ENCODE results near the gene KIF18A. TPM values are rescaled to one million over a fixed set of nuclear protein-coding genes. Genes with fewer than 3 reads are reported as not detected.

Gene KIF18A
- total and polyA plus RNA-seq, 2 of the 8 experiments (the other 6 are each of a cell fraction or from before 2014, with no cell fraction given) = 4.0 to 23.3 TPM

GRCh38 chr11:28137832-28138231 lies 29.9 kb upstream of the KIF18A start:
- H3K79me1 ChIP-seq (ENCODE audit: low read depth, low read length) = no peaks in the 10 kb centered on the region
- no peak overlapping the region for H4K91ac ChIP-seq (replicated peaks; ENCODE audit: insufficient read length, low read length)
- 88% methylated on average over 1 of the region's 1 CpG; no CpG with 5 or more reads in 1 of the 2 experiments for WGBS, 2 experiments (ENCODE audit: extremely low coverage in 1 of 2, insufficient coverage in 1 of 2, insufficient read length in 1 of 2, insufficient replicate concordance in 2 of 2, low coverage in 1 of 2, low lambda C conversion rate in 2 of 2, missing lambda C conversion rate in 1 of 2)
- FAIRE-seq (no peak), DNase-seq (ENCODE audit: low read depth in 1 of 2, low spot score in 2 of 2) (no peak)
- H4K20me1 ChIP-seq (replicated peaks in 1 of 2; ENCODE audit: control insufficient read depth in 1 of 2, insufficient read depth in 2 of 2, low read length in 2 of 2) = no peaks in the 10 kb centered on the region
- H2BK20ac ChIP-seq (ENCODE audit: low read length) = no peak overlapping the region
- no peaks in the 10 kb centered on the region for H3K4me1 ChIP-seq (replicated peaks in 1 of 4; ENCODE audit: control insufficient read depth in 3 of 4, insufficient read depth in 4 of 4, low read length in 3 of 4)
- H3K4me2 ChIP-seq (ENCODE audit: insufficient read depth in 1 of 2, low read depth in 2 of 2, low read length in 2 of 2) = no peak overlapping the region
- H4K5ac ChIP-seq (ENCODE audit: insufficient read length, low read depth, low read length) = no peak overlapping the region
- H3K4me3 ChIP-seq (ENCODE audit: extremely low read depth in 1 of 4, insufficient read depth in 2 of 4, low read depth in 3 of 4, low read length in 4 of 4) = no peak overlapping the region
- ChIA-PET CTCF (ENCODE audit: partially characterized antibody) (interaction anchor here (0.6 kb wide), 1 partner anchor 487 kb away, joined by 3 read pairs; no protein-coding TSS in a partner anchor), POLR2A (ENCODE audit: partially characterized antibody) (no interaction called here)
- no peak overlapping the region for H2BK120ac ChIP-seq (replicated peaks; ENCODE audit: low read depth, low read length)
- no peak overlapping the region for H2AK5ac ChIP-seq (ENCODE audit: low read depth, low read length)
- no peak overlapping the region for H2AFZ ChIP-seq (ENCODE audit: low read length)
- no peak overlapping the region for H3K18ac ChIP-seq (ENCODE audit: extremely low read depth, low read length)
- H3K23ac ChIP-seq (ENCODE audit: insufficient read length) = no peak overlapping the region
- peaks cover 63 to 68% of the 10 kb centered on the region in 2 experiments for H3K9me3 ChIP-seq (ENCODE audit: insufficient read depth in 2 of 2, low read depth in 1 of 2, low read length in 1 of 2)
- no peak overlapping the region for H3K56ac ChIP-seq (replicated peaks; ENCODE audit: insufficient read length, low read depth, low read length)
- H3K27me3 ChIP-seq (replicated peaks in 1 of 4; ENCODE audit: control insufficient read depth in 3 of 4, extremely low read depth in 1 of 4, insufficient read depth in 3 of 4, low read length in 3 of 4) = no peaks in the 10 kb centered on the region
- H2BK15ac ChIP-seq (ENCODE audit: low read length) = no peak overlapping the region
- no peaks in the 10 kb centered on the region for H3K79me2 ChIP-seq (ENCODE audit: control insufficient read depth in 1 of 2, insufficient read depth in 2 of 2, low read length in 2 of 2)
- H3K4ac ChIP-seq (replicated peaks; ENCODE audit: insufficient read length, low read depth, low read length) = no peak overlapping the region
- H3K14ac ChIP-seq (ENCODE audit: insufficient read length) = no peak overlapping the region
- peaks cover 0 to 52% (median 17%) of the 10 kb centered on the region in 4 experiments; a peak in 4 of 8 replicates for H3K36me3 ChIP-seq (ENCODE audit: control insufficient read depth in 2 of 4, insufficient read depth in 4 of 4, low read length in 3 of 4)
- TF ChIP-seq NRF1 (IDR thresholded peaks at IDR 0.05; ENCODE audit: low read depth, low read length) (no peak), CHD1 (IDR thresholded peaks at IDR 0.05; ENCODE audit: low read depth, low read length) (no peak), CEBPB (IDR thresholded peaks at IDR 0.05; ENCODE audit: low read depth, low read length) (no peak), TBP (IDR thresholded peaks at IDR 0.05; ENCODE audit: low read depth, low read length) (no peak), BRCA1 (IDR thresholded peaks at IDR 0.05; ENCODE audit: low read depth, low read length) (no peak), EGR1 (IDR thresholded peaks at IDR 0.05; ENCODE audit: borderline replicate concordance, low read depth, low read length) (no peak), RNF2 (IDR thresholded peaks at IDR 0.05; ENCODE audit: borderline replicate concordance, low read depth, low read length, missing control alignments, poor library complexity, severe bottlenecking) (no peak), SP2 (IDR thresholded peaks at IDR 0.05; ENCODE audit: low read length) (no peak), HDAC6 (IDR thresholded peaks at IDR 0.05; ENCODE audit: low read depth, low read length) (no peak), MAX (IDR thresholded peaks at IDR 0.05) (no peak), POLR2A (IDR thresholded peaks at IDR 0.05; ENCODE audit: control extremely low read depth in 1 of 2, low read depth in 2 of 2, low read length in 2 of 2) (no peak), RXRA (IDR thresholded peaks at IDR 0.05; ENCODE audit: insufficient read depth, low read depth, low read length) (no peak), RAD21 (IDR thresholded peaks at IDR 0.05 in 1 of 2, conservative IDR thresholded peaks at IDR 0.05 in 1 of 2; ENCODE audit: low read depth in 2 of 2, low read length in 2 of 2) (no peak)
- H2BK5ac ChIP-seq (ENCODE audit: low read depth, low read length) = no peak overlapping the region
- H3K23me2 ChIP-seq (ENCODE audit: low read depth, low read length) = no peaks in the 10 kb centered on the region; the same call in 1 of the 2 replicates
- H3K27ac ChIP-seq (ENCODE audit: low read depth, low read length) = no peak overlapping the region
- H4K8ac ChIP-seq (ENCODE audit: extremely low read depth, insufficient read depth, low read length) = no peak overlapping the region
- no peak overlapping the region for H3K9ac ChIP-seq (replicated peaks in 1 of 4; ENCODE audit: extremely low read depth in 1 of 4, low read depth in 3 of 4, low read length in 3 of 4)
- no peak overlapping the region for H2BK12ac ChIP-seq (ENCODE audit: low read depth, low read length)
